ENCODE measurements around the gene RNF123.
"Not testable (repeated sequence)": the region's sequence is repeated elsewhere in the genome, so short reads cannot be mapped to it uniquely, and the experiment has no call there.

RNF123 gene

DNA sequence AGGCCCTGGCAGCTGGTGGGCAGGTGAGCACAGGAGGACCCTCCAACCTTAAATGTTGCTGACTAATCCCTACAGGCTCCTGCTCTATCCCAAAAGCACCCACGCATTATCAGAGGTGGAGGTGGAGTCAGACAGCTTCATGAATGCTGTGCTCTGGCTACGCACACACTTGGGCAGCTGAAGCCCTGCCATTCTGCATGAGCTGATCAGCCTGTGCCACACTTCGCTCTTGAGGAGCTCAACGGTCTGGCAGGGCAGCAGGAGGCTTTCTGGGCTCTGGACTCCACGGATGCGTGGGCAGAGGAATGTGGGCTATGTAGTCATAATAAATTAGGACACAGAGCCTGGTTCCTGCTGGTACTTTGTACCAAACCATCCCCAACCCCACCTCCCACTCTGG is 6.2 kb upstream of the RNF123 start:
- DNase-seq: no peak

- DNase-seq: not testable (repeated sequence)
Measured at GRCh38 chr3:49684453-49684852, 4.9 kb upstream of the RNF123 start.

GRCh38 chr3:49685103-49685502 is 4.3 kb upstream of the RNF123 start:
- not testable (repeated sequence) for DNase-seq

DNA sequence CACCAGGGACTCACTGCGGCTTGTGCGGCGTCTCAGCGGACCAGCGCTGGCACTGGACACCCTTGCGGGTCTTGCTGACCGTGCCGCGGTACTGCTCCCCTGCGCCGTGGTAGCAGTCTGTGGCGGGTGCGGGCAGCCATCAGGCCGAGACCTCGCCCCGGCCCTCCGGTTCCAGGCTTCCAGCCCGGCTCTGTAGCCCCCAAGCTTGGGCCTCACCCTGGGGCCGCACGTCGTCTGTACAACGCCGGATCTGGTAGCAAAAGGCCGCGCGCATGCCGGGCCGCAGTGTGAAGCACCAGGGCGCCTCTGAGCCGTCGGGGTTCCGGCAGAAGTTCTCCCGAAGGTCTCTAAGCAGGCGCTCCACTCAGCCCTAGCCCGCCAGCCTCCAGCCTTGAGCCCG is 3.5 kb upstream of the RNF123 start:
- DNase-seq: not testable (repeated sequence)

DNA sequence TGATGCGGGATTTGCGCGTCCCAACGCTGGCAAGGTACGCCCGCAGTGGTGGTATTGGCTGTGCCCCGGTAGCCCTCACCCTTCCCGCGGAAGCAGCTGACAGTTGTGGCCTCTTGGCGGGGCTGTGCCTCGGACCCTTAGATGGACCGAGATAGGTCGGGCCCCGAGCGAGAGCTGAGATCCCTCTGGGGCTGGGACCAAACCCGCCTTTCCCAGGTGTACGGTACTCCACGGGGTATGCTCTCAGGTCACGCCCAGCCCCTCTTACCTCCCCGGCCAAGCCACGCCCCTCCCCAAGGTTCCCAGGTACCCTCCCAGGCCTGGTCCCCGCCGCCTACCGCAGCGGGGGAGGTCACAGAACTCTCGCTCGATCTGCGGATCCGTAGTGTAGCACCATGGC is 3.0 kb upstream of the RNF123 start:
- not testable (repeated sequence) for DNase-seq

DNA sequence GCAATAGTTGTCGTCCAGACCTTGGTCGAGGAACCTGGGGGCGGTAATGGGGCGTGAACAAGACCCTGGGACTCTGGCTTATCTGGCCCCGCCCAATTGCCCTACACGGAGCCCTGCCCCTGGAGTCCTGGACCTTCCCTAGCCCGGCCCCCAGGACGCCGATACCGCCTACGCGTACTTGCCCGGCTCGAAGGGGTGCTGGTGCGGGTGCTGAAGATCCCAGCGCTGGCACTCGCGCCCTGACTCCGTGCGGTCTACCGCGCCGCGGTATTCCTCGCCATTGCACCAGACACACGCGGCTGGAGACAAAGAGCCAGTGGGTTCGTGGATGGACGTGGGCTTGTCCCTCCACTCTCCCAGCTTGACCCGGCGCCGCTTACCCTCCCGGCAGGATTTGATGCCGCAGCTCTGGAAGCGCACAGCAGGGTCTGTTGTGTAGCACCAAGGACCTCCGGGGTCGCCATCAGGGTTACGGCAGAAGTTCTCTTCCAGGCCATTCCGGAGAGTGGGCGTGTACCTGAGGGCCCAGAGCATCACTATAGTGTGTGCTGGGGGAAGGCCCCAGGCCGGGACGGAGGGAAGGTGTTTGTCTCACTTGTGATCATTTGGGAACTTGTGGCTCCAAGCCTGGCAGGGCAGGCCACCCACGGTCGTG is 2.5 kb upstream of the RNF123 start:
- DNase-seq: not testable (repeated sequence)

DNA sequence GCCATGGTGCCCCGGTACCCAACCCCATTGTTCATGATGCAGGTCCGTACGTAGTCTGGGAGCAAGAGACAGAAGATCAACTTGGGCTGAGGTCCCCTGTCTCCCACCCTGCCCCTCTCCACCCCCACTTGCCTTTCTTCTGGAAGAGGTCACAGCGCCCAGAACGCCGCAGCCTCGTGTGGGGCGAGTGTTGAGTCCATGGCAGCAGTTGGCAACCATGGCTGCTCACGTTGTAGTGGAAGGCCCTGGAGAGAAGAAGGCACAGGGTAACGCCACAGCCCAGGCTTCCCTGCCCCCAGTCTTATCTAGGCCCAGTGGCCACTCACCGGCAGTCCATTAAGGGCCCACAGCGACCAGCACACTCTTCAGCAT is 1.9 kb upstream of the RNF123 start:
- DNase-seq: not testable (repeated sequence)

DNA sequence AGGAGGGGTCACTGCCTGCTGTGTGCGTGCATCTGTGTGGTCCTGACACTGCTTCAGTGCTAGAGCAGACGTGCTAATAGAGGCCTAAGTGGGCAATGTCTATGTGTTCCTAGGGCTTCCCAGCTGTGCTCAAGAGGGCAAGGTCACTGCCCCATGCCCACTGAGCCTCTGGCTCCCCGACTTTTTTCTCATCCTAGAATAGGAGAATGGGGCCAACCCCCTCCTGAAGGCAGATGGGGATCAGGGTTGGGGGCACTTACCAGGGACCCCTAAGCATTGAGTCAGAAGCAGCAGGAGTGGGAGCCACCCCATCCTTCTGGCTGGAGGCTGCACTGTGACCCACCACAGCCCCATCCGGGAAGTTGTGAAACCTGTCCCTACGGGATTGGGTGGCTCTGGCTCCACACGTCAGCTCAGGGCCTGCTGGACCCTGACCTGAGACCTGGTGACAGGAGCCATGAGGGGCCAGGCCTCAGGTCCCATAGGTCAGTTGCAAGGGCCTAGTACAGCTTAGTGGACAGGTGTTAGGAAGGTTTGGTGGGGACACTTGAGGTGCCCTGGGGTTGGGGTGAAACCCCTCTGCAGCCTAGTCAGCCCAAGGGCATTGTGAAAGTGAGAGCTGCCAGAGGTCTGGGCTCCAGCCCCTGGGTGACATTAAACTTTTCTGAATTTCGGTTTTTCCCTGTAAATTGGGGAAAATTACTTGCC is 865 bp upstream of the RNF123 start:
- DNase-seq: not testable (repeated sequence)

DNA sequence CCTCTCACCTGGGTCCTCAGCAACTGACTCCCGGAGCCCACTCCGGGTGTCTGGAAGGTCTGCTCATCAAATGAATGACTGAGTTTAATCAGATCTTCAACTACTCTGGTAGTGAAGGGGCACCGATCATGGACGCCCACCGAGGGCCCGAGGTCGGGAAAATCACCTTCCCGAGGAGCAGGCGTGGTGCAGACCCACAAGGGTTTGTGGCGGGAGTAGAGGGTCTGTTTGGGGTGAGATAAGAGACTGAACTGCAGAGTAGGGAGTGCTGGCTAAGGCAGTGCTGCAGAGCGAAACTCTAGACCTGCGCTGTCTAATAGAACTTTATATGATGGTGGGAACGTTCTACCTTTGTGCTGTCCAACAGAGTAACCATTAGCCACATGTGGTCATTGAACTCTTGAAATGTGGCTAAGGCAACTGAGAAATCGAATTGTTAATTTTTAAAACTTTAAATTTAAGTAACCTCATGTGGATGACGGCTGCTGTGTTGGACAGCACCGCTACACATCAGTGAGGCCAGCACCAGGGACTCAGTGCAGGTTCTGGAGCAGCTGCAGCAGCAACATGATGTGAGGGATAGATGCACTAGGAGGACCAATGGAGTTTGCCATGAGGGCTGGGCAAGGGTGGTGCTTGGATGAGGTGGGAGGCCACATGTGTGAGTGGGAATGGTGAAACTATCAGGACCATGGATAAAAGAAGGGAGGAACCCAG is 709 bp downstream of the RNF123 start:
- DNase-seq: not testable (repeated sequence)

GRCh38 chr3:49690856-49691255 is 1.5 kb downstream of the RNF123 start:
- DNase-seq: not testable (repeated sequence)

- not testable (repeated sequence) for DNase-seq
Measured at GRCh38 chr3:49691481-49691880, 2.1 kb downstream of the RNF123 start.

- not testable (repeated sequence) for DNase-seq
Measured at GRCh38 chr3:49694409-49695070, 5.2 kb downstream of the RNF123 start.

DNA sequence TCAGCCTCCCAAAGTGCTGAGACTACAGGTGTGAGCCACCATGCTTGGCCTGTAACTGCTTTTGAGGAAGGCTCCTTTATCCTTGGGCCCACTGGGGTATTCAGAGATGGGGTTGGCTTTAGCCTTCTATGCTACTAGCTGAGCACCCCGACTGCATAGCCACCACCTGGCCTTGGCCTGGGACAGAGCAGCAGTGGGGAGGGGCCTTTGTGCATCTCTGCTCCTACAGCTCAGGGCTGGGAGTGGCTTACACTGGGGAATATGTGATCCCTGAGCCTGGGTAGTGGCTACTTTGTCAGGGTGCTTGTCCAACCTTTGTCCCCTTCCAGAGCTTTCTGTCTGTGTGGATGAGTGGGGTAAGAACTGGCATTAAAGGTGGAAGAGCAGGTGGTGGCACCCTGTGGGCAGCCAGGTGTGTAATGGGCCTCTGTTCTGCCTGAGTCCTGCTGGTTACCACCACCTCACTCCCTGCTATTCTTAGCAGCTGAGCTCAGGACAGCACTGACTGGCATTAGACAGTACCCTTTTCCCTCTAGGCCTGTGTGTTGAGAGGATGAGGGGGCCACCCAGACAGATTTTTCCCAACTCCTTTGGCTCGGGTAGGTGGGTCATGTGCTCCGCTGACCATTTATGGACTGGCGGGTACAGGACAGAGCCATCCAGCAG is 6.1 kb downstream of the RNF123 start:
- not testable (repeated sequence) for DNase-seq

- DNase-seq: no peak
Measured at GRCh38 chr3:49699281-49699979, 10.1 kb downstream of the RNF123 start.

DNA sequence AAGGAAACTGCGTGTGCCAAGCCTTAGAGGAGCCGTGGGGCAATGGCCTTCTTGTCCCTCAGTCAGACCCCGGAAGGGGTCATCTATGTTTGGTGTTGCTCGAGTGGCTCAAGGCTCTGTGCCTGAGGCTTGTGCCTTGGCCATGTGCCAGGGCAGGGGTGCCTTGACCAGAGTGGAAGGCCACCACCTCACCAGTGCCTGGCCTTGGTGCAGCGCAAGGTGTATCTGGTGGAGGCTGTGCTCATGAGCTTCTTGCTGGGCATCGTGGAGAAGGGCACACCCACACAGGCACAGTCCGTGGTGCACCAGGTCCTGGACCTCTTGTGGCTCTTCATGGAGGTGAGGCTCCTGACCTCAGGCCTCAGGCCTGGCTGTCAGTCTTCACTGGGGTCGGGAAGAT is 10.7 kb downstream of the RNF123 start:
- no peak for DNase-seq

GRCh38 chr3:49700453-49701128 is 11.2 kb downstream of the RNF123 start:
- DNase-seq: no peak

DNA sequence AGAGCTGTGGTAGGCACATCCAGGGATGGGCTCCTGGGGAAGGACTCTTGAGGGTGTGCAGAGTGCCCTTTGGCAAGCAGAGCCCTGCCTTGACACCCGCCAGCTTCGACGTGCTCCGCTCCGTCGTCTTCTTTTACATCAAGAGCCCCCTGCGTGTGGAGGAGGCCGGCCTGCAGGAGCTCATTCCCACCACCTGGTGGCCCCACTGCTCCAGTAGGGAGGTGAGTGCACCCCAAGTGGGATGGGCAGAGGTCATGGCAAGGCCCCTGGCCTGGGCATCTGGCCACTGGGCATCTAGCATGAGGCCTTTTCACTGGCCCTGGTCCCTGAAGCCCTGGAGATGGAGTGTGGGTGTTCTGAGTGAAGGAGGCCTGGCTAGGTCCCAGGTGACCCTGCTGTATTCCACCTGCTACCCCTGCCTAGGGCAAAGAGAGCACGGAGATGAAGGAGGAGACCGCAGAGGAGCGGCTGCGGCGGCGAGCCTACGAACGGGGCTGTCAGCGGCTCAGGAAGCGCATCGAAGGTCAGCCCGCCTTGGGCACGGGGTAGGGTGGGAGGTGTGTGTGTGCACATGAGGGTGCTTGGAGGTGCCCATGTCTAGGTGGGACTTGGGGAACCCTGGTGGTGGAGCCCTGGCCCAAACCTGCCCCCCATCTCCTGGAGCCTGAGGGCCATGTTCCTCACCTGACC is 12.2 kb downstream of the RNF123 start:
- DNase-seq: no peak

DNA sequence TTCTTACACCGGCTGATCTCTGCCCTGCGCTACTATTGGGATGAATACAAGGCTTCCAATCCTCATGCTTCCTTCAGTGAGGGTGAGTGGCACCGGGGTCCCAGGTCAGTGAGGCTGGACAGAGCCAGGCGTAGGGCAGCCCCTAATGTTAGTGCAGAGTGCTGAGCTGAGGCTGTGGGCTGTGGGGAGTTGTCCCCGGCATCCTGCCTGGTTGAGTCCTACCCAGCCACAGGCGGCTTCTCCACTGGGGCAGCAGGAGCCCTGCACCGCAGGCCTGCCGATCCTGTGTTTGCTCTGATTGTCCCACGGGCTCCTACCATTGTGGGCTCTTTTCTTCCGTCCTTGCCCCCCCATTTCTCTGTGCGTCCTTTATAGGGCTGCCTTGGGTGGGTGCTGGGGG is 13.3 kb downstream of the RNF123 start:
- no peak for DNase-seq

DNA sequence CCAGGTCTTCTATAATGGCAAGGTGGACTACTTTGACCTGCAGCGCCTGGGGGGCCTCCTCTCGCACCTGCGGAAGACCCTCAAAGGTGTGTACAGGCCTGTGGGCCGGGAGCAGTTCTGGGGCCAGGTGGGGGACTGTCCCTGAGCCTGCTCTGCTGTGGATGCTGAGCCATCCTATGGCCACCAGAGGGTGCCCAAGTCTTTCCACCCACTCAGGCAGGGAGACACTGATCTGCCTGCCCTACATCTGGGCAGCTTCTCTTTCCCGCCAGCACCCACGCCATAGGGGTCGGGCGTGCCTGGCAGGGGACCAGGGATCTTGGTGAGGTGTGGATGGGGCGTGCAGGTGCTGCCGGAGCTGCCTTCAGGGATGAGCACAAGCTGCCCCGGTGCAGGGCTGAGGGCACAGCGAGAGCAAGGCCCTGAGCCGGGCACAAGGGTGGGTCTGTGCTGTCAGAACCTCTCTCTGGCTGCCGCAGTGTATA is 14.1 kb downstream of the RNF123 start:
- peak; percentile 4 to 24 for DNase-seq

- no peak for DNase-seq
Measured at GRCh38 chr3:49703956-49704355, 14.6 kb downstream of the RNF123 start.

GRCh38 chr3:49704629-49705028 is 15.3 kb downstream of the RNF123 start:
- DNase-seq: no peak
